Measurements from ENCODE around the gene IQCK.

DNA sequence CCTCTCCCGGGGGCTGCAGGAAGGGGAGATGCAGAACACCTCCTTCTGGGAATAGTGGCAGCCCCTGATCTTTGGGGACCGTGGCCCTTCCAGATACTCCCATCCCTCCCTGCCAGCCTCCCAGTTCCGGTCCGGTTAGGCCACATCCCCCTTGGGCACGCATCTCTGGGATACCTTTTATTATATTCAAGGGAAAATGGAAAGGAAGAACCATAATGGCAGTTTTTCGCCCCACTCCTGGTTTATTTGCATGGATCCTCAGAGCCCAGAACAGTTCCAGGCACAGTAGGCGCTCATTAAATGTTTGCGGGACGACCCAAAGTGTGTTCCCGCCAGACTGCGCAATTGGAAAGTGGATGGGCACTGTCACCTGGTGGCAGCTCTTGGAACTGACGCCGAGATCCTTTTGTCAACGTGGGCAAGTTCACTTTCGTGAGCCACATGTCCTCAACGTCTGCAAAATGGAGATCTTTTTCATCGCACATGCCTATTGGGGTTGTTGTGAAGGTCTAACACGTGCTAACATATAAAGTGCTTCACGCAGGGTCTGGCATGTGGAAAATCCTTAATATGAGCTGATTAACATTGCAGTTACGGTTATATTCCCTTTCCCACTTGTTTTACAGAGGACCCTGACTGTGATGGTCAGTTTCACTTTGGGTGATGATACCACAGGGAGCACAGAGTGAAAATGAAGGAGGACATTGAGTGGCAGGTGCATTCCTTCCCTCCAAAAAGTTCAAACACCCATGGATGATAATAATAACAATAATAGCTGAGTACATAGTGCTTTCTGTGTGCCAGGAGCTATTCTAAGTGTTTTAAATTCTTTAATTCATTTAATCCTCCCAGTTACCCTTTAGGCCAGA, 168.2 kb downstream of the IQCK start:
- no peak for TF ChIP-seq POLR2A (IDR thresholded peaks at IDR 0.05)
- TF ChIP-seq, protein P1, sequence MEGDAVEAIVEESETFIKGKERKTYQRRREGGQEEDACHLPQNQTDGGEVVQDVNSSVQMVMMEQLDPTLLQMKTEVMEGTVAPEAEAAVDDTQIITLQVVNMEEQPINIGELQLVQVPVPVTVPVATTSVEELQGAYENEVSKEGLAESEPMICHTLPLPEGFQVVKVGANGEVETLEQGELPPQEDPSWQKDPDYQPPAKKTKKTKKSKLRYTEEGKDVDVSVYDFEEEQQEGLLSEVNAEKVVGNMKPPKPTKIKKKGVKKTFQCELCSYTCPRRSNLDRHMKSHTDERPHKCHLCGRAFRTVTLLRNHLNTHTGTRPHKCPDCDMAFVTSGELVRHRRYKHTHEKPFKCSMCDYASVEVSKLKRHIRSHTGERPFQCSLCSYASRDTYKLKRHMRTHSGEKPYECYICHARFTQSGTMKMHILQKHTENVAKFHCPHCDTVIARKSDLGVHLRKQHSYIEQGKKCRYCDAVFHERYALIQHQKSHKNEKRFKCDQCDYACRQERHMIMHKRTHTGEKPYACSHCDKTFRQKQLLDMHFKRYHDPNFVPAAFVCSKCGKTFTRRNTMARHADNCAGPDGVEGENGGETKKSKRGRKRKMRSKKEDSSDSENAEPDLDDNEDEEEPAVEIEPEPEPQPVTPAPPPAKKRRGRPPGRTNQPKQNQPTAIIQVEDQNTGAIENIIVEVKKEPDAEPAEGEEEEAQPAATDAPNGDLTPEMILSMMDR (IDR thresholded peaks at IDR 0.05): peak; percentile 99 to 100 (median 99)
